ENCODE measurements around the gene TDG.
"Not testable (repeated sequence)": the region's sequence is repeated elsewhere in the genome, so short reads cannot be mapped to it uniquely, and the experiment has no call there.

TDG gene

DNA sequence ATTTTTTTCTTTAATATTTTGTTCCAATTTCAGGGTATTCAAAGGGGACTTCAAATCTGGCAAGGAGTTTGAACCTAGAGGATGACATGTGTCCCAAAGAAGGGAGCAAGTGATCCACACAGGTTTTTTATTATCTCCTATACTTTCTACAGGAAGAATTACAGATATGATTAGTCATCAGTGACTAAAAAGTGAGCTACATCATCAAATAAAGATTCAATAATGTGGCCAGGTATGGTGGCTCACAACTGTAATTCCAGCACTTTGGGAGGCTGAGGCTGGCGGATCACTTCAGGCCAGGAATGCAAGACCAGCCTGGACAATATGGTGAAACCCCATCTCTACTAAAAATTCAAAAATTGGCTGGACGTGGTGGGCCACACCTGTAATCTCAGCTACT, 60.1 kb downstream of the TDG start:
- no peak for DNase-seq

DNA sequence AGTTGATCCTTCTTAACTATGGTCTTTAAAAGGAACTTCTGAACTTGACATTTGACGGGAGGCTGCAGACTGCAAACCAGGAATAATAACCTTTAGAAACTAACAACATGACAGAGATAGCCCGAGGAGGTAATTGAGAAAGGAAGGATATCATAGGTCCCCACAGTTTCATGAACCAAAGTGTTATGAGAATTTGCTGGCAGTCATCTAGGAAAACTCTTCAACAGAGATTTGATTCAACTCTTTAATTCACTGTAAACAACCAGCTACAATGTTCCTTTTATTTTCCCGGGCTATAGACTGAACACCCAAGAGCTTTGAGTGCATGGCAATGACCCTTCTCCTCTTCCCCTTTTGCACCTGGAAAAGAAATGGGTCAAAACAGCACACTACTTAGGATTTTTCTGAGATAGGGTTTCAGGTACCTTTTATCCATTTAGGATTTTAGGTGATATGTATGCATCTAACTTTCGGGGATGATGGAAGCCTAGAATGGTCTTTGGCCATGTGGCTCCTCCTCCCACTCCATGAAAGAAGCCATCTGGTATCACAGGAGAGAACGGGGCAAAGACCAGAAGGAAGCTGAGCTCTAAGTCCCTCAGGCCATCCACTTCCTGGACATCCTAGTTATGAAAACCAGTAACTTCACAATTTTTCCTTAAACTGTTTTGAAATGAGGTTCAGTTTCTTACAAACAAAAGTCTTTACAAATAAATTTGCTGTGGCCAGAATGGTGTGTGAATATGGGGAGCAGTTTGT, 61.3 kb downstream of the TDG start:
- DNase-seq = no peak

DNA sequence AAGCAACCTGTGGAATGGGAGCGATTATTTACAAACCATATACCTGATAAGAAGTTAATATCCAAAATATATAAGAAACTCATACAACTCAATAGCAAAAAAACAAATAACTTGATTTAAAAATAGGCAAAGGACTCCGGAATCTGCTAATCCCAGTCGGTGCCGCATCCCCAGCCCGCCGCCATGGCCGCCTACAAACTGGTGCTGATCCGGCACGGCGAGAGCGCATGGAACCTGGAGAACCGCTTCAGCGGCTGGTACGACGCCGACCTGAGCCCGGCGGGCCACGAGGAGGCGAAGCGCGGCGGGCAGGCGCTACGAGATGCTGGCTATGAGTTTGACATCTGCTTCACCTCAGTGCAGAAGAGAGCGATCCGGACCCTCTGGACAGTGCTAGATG, 64.9 kb downstream of the TDG start:
- not testable (repeated sequence) for DNase-seq

GRCh38 chr12:104036143-104036542, 70.5 kb downstream of the TDG start:
- not testable (repeated sequence) for DNase-seq
